Heart right ventricle (tissue), 16 donors: ENCODE results near the gene CD209. TPM values are rescaled to one million over a fixed set of nuclear protein-coding genes. Genes with fewer than 3 reads are reported as not detected.

Source experiments
- ATAC-seq, 8 donors: fragments of 200-7000 bp; cut with Tn5 transposase; one replicate each; pipeline ENCODE4 v1.9.1; 2020; ENCODE audit warnings: mild to moderate bottlenecking in 8 of 8, moderate library complexity in 8 of 8, moderate number of reproducible peaks in 1 of 8
- DNase-seq, 2 donors: peaks; one replicate each; pipeline ENCODE4 v3.0.0-alpha.2; 2020
- H3K27ac ChIP-seq, 10 donors: fragments of 200-600 bp; sonication (generic) in 2 of 10; one replicate each; pipeline versions ENCODE4 v1.5.0 to v1.8.0; 2020 to 2022; ENCODE audit warnings: mild to moderate bottlenecking in 3 of 10
- H3K27me3 ChIP-seq, 7 donors: fragments of 200-600 bp; one replicate each; pipeline ENCODE4 v1.8.0; 2021 to 2022; ENCODE audit warnings: mild to moderate bottlenecking in 2 of 7
- H3K36me3 ChIP-seq, 9 donors: fragments of 200-600 bp; sonication (generic) in 1 of 9; one replicate each; pipeline versions ENCODE4 v1.5.0 to v1.8.0; 2020 to 2022; ENCODE audit warnings: mild to moderate bottlenecking in 2 of 9
- H3K4me1 ChIP-seq, 9 donors: fragments of 200-600 bp; sonication (generic) in 1 of 9; one replicate each; pipeline versions ENCODE4 v1.5.0 to v1.8.0; 2020 to 2022; ENCODE audit warnings: mild to moderate bottlenecking in 4 of 9
- H3K4me3 ChIP-seq, 10 donors: fragments of 200-600 bp; sonication (generic) in 2 of 10; one replicate each; pipeline versions ENCODE4 v1.5.0 to v1.8.0; 2020 to 2022; ENCODE audit warnings: mild to moderate bottlenecking in 7 of 10, moderate library complexity in 2 of 10
- H3K9me3 ChIP-seq, 11 donors: fragments of 200-600 bp in 10 of 11; sonication (generic) in 2 of 11; one replicate each; pipeline versions ENCODE4 v1.5.0 to v1.8.0; 2013 to 2022; ENCODE audit warnings: mild to moderate bottlenecking in 2 of 11, control low read depth in 1 of 11, moderate library complexity in 1 of 11
- WGBS, 2 donors: extraction: QIAGEN DNeasy Blood & Tissue Kit; methylation state at CpG; one replicate each; pipeline ENCODE4 v1.1.7; 2013; ENCODE audit warnings: inconsistent platforms in 1 of 2; 5-methylcytosine and 5-hydroxymethylcytosine counted together
- intact Hi-C, 10 donors: fragments of 100-400 bp; cut with DNase I; formaldehyde crosslinking; loops; one replicate each; pipeline versions ENCODE4 v1.11.1 to v1.14.2; 2022
- polyA plus RNA-seq, 2 donors: library from polyadenylated mRNA; stranded (reverse); fragments of 200-250 nt; gene quantifications; one replicate each; pipeline ENCODE4 v1.2.3, GENCODE V29; 2013
- total RNA-seq, 10 donors: library from RNA; stranded (reverse); fragmentation: NEBNext Ultra II Directional in 3 of 10; extraction: Animal tissue kit (Norgen Biotek cat#: 25700) in 3 of 10; gene quantifications; one replicate each; pipeline versions ENCODE4 v1.2.1 to v1.2.4, GENCODE V29; 2021 to 2023
- TF ChIP-seq, protein P1 (sequence below), 9 donors: fragments of 200-600 bp; sonication (generic) in 2 of 9; IDR thresholded peaks; one replicate each; pipeline versions ENCODE4 v1.5.0 to v1.8.0; 2021 to 2022; ENCODE audit warnings: antibody characterized with exemption in 9 of 9, mild to moderate bottlenecking in 5 of 9, moderate library complexity in 1 of 9
- donor health status: Arrhythmogenic right ventricular cardiomyopathy.
- donor health status: ischemic (EF 13 %, LVEDD 7.1; RV severe dilation, severe dysfunction).
- donor health status: healthy with polysubstance abuse.
- donor health status: DM: no; HTN: yes; CAD: no.
- donor health status: DM: no; HTN: no; CAD: no.
- donor health status: ischemic (EF 25% LVEDD 6.9; RV normal size, moderate dysfunction).
- donor health status: ischemic (EF 25% LVEDD 5.7; RV mildly dilated, moderate dysfunction).
- donor health status: healthy.
- donor health status: DM: yes; HTN: yes; CAD: no.
- donor health status: Ischemic cardiomyopathy.
- donor health status: ischemic (EF 35%, LVEDD 5.7; RV mildly dilated, moderate dysfunction).
- donor health status: nonischemic (EF 11% LVEDD 7.7; RV severe dilation, severe dysfunction).
- donor health status: DM: yes; HTN: yes; CAD: no.
- donor health status: PGD.
- donor health status: ischemic (EF 29% LVEDD 5.4; RV normal size, mild dysfunction).
- donor health status: nonischemic (EF 23%, LVEDD 6.1; RV moderate dilation, normal function).

The CD209 gene
- total and polyA plus RNA-seq, 12 donors = 0.54 to 29.6 (median 3.8) TPM

DNA sequence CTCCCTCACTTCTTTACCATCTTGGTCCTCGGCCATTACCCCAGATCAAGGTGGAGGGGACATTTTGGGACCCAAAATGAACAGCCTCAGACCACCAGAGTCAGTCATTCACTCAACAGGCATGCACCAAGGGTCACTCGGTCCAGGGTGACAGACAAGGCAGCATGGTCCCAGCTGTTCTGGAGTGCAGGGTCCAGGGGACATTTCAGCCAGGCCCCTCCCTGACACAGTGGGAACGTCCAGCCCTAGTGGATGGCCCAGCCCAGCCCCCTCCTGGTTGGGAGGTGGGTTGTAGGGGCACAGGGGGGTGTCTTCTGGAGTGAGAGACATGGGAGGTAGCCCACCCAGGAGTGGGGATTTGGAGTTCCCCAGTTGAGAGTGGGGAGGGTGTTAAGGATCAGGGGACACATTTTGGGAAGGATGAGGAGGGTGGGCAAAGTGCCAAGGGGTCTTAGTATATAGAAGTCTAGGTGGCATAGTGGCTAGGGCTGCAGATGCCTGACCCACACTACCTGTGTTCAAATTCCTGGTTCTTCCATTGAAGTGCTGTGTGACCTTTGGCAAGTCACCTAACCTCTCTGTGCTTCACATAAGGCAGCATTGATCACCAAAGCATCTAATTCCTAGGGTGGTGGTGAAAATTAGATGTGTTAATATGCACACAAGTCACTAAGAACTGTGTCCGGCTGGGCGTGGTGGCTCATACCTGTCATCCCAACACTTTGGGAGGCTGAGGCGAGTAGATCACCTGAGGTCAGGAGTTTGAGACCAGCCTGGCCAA is 42.9 kb downstream of the CD209 start:
- WGBS, 2 donors = 72 to 74% methylated on average over 6 of the region's 6 CpGs
- intact Hi-C loops = no loop called here
- Histone ChIP-seq H3K27me3 (peaks cover 0 to 48% (median 29%) of the 10 kb centered on the region in 7 donors), H3K9me3 (no peaks in the 10 kb centered on the region), H3K36me3 (no peaks in the 10 kb centered on the region), H3K4me3 (no peak overlapping the region), H3K4me1 (peaks cover 0 to 35% (median 0%) of the 10 kb centered on the region in 9 donors), H3K27ac (no peak overlapping the region)
- TF ChIP-seq, protein P1, sequence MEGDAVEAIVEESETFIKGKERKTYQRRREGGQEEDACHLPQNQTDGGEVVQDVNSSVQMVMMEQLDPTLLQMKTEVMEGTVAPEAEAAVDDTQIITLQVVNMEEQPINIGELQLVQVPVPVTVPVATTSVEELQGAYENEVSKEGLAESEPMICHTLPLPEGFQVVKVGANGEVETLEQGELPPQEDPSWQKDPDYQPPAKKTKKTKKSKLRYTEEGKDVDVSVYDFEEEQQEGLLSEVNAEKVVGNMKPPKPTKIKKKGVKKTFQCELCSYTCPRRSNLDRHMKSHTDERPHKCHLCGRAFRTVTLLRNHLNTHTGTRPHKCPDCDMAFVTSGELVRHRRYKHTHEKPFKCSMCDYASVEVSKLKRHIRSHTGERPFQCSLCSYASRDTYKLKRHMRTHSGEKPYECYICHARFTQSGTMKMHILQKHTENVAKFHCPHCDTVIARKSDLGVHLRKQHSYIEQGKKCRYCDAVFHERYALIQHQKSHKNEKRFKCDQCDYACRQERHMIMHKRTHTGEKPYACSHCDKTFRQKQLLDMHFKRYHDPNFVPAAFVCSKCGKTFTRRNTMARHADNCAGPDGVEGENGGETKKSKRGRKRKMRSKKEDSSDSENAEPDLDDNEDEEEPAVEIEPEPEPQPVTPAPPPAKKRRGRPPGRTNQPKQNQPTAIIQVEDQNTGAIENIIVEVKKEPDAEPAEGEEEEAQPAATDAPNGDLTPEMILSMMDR (IDR thresholded peaks at IDR 0.05) = no peak
- ATAC-seq (no peak), DNase-seq (no peak)

DNA sequence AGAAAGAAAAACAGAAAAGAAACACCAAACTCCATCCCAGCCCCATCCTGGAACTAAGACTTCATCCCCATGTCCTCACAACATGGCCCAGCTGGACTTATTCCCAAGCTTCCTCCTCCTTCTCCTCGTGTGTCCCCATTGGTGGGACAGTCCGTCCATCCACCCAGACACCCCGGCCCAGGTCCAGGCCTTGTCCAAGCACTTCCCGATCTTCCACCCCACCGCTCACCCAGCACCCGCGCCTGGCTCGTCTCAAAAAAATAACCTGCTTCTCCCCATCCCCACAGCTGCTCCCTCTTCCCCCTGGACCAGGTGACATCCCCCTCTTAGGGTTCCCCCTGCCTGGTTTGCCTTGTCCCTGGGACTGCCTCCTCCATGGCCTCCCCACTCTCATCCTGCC is 44.0 kb downstream of the CD209 start:
- WGBS, 2 donors = 54 to 62% methylated on average over 8 of the region's 8 CpGs
- intact Hi-C loops = no loop called here
- DNase-seq (no peak), ATAC-seq (no peak)
- Histone ChIP-seq H3K9me3 (no peaks in the 10 kb centered on the region), H3K27ac (no peak overlapping the region), H3K4me1 (peaks cover 0 to 39% (median 0%) of the 10 kb centered on the region in 9 donors), H3K27me3 (peaks cover 0 to 57% (median 35%) of the 10 kb centered on the region in 7 donors), H3K4me3 (no peak overlapping the region), H3K36me3 (no peaks in the 10 kb centered on the region)
- TF ChIP-seq, protein P1 (IDR thresholded peaks at IDR 0.05) = no peak

DNA sequence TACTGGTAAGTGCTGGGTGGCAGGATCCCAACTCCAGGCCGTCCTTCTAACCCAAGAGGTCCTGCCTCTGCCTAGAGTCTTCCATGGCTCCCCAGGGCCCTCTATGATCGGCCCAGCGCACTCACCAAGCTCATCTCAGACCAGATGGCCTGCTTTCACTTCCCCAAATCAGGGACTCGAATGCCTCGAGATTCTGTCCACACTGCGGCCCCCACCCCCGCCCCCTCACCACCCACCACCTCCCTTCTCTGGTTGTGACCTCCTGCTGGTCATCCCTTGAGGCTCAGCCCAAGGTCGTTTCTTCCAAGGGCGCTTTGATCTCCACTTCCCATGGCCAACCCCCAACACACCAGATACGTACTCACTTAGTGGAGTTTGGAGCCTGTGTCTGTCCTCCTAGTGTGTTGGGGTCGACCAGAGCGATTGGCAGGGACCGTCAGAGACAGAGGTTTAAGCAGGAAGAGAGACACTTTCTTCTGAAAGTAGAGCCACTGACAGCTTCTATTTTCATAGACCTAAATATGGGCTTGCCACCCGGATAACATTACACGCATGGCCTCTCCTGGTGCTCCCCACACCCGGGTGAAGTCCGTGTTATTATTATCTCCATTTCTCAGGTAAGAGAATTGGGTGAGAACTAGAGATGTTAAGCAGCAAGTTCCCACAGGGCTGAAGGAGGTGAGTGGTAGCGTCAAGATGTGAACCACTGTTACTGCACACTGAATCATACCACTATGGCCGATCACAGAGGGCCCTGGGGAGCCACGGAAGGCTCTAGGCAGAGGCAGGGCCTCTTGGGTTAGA is 45.5 kb downstream of the CD209 start, which contains the start of gene FCER2:
Gene FCER2 (minus strand): TSS at position 478 of the 804 bp plus-strand sequence. CDS start 2,371 bp downstream, outside the sequence.
- WGBS, 2 donors = 53 to 59% methylated on average over 20 of the region's 20 CpGs
- Histone ChIP-seq H3K27ac (no peak within 1 kb of the TSS), H3K27me3 (peaks cover 4 to 72% (median 48%) of the 10 kb centered on the region in 7 donors), H3K36me3 (no peaks in the 10 kb centered on the region), H3K4me3 (no peak within 1 kb of the TSS), H3K4me1 (peaks cover 0 to 28% (median 0%) of the 10 kb centered on the region in 9 donors), H3K9me3 (no peaks in the 10 kb centered on the region)
- DNase-seq (no peak), ATAC-seq (no peak)
- intact Hi-C loops = no loop called here
- TF ChIP-seq, protein P1 (IDR thresholded peaks at IDR 0.05) = no peak

DNA sequence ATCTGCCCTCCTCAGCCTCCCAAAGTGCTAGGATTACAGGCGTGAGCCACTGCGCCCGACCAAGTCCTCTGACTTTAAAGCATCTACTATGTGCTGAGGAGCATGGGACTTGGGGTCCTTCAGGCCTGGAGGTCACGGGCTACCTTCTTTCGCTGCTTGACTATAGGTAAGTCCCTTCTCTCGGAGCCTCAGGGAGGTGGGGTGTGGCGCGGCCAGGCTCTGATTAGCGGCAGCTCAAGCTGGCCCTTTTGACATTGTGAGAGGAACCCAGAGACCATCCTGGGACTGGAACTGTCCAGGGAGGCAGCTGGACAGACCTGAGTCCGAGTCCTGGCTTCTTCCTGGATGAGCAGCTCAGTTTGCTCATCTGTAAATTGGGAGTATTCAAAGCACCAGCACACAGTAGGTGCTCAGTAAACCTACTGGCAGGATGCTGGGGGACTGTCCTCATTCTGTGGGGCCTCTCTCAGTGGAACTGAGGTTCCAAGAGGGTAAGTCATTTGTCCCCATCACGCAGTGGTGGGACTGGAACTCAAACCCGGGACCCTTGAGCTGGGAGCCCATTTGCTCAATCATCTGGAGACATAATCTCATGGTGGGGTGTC is 46.2 kb downstream of the CD209 start:
- no peaks in the 10 kb centered on the region for H3K36me3 ChIP-seq
- H3K27me3 ChIP-seq = peaks cover 4 to 79% (median 50%) of the 10 kb centered on the region in 7 donors
- peaks cover 0 to 21% (median 0%) of the 10 kb centered on the region in 9 donors for H3K4me1 ChIP-seq
- no peak overlapping the region for H3K4me3 ChIP-seq
- DNase-seq (no peak), ATAC-seq (no peak)
- TF ChIP-seq, protein P1 (IDR thresholded peaks at IDR 0.05) = no peak
- H3K9me3 ChIP-seq = no peaks in the 10 kb centered on the region
- H3K27ac ChIP-seq = no peak overlapping the region
- intact Hi-C loops = no loop called here
- 88 to 90% methylated on average over 12 of the region's 12 CpGs for WGBS, 2 donors
